ENCODE data around the gene SORBS1. TPM values are rescaled to one million over a fixed set of nuclear protein-coding genes. Genes with fewer than 3 reads are reported as not detected.

SORBS1 gene
- total RNA-seq, 4 donors from 2014 or later, result 28.1 to 92.5 (median 41.7) TPM

DNA sequence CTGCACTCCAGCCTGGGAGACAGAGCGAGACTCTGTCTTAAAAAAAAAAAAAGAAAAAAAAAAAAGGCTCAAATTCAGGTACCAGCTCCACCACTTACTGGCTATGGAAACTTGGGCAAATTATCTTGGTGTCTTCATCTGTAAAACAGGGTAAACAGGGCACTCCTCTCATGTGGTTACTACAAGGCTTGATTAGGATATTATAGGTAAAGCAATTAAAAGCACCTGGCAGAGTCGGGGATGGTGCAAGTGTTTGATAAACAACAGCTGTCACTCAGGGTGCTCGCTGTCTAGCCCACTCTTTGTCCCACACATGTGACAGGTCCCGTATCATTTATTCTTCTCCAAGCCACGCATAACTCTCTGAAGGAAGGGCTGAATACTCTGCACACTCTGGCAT lies 96.9 kb downstream of the SORBS1 start:
- H3K4me3 ChIP-seq, result no peak overlapping the region
- H3K36me3 ChIP-seq, result no peaks in the 10 kb centered on the region
- TF ChIP-seq POLR2AphosphoS5 (IDR thresholded peaks at IDR 0.05) (no peak), POLR2A (IDR thresholded peaks at IDR 0.05) (no peak), EP300 (IDR thresholded peaks at IDR 0.05) (no peak)
- TF ChIP-seq, protein P1, sequence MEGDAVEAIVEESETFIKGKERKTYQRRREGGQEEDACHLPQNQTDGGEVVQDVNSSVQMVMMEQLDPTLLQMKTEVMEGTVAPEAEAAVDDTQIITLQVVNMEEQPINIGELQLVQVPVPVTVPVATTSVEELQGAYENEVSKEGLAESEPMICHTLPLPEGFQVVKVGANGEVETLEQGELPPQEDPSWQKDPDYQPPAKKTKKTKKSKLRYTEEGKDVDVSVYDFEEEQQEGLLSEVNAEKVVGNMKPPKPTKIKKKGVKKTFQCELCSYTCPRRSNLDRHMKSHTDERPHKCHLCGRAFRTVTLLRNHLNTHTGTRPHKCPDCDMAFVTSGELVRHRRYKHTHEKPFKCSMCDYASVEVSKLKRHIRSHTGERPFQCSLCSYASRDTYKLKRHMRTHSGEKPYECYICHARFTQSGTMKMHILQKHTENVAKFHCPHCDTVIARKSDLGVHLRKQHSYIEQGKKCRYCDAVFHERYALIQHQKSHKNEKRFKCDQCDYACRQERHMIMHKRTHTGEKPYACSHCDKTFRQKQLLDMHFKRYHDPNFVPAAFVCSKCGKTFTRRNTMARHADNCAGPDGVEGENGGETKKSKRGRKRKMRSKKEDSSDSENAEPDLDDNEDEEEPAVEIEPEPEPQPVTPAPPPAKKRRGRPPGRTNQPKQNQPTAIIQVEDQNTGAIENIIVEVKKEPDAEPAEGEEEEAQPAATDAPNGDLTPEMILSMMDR (IDR thresholded peaks at IDR 0.05), result no peak
- H3K27me3 ChIP-seq, result no peaks in the 10 kb centered on the region
- H3K27ac ChIP-seq, result no peak overlapping the region
- H3K4me1 ChIP-seq, result peaks cover 24% of the 10 kb centered on the region
- H3K9me3 ChIP-seq, result no peaks in the 10 kb centered on the region
- DNase-seq (ENCODE audit: low spot score in 2 of 2), result no peak
- WGBS, result 76% methylated on average over 5 of the region's 5 CpGs

DNA sequence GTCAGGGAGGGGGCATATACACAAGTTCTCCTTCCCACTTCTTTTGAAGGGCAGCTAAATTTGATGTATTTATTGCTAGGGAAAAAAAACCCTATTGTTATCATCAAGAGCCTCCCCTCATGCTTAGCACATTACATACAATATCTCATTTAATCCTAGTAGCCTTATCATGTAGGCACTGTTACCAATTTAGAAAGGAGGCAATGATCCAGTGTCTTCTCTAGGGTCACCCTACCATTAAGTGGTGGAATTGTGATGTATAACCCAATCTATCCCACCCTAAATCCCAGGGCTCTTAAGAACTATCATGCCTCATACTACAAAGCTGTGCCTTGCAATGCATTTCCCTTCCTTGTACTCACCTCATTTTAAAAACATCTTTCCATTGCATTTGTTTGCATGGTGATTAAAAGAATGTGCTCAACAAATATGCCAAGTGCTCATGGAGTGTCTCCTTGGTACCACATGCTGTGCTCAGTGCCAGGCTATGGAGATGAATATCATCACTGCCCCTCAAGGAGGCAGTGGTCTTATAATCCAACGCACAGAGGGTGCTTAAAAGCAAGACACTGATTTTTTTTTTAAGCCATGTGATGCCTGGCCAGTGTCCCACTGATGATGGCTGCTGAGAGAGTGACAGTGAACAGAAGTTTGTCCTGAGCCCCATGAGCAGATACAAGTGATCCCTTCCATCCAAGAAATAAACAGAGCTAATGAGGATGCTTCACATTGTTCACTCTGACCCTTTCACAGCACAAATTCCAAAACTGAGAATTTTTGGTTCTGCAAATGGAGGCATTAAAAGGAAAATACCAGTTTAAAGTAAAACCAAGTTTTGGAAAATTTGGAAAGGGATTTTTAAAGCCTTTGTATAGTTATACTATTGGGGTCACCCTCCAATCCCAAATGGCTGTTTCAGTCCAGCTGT lies 98.2 kb downstream of the SORBS1 start:
- no peak overlapping the region for H3K27ac ChIP-seq
- H3K4me1 ChIP-seq, result peaks cover 15% of the 10 kb centered on the region
- no peaks in the 10 kb centered on the region for H3K9me3 ChIP-seq

DNA sequence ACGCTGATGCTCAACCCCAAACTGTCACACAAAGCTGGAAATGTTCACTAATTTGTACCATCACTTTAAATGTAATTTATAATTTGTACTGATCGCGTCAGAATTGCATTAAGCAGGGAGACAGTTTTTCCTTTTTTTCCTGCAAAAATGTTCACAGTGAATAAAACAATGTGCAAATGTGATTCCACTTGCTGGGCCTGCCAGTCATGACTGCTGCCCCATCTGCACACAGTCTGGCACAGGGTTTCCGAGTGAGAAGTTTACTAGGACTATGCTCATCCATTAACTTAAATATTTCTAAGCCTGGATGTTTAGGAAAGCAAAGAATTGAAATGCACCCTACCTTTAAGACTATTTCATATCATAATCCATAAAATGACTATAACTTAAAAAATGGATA lies 99.6 kb downstream of the SORBS1 start:
- Histone ChIP-seq H3K36me3 (no peaks in the 10 kb centered on the region), H3K4me1 (peaks cover 6% of the 10 kb centered on the region), H3K27ac (no peak overlapping the region), H3K9me3 (no peaks in the 10 kb centered on the region), H3K4me3 (no peak overlapping the region), H3K27me3 (no peaks in the 10 kb centered on the region)
- no peak for DNase-seq (ENCODE audit: low spot score in 2 of 2)
- 89% methylated on average over 4 of the region's 4 CpGs for WGBS
- TF ChIP-seq, protein P1 (IDR thresholded peaks at IDR 0.05), result no peak
- TF ChIP-seq POLR2A (IDR thresholded peaks at IDR 0.05), result no peak
- no peak for TF ChIP-seq EP300 (IDR thresholded peaks at IDR 0.05)
- no peak for TF ChIP-seq POLR2AphosphoS5 (IDR thresholded peaks at IDR 0.05)

More for the DNA sequence above, 98.2 kb downstream of the SORBS1 start:
- H3K27me3 ChIP-seq, result no peaks in the 10 kb centered on the region
- TF ChIP-seq POLR2AphosphoS5 (IDR thresholded peaks at IDR 0.05), result no peak
- TF ChIP-seq EP300 (IDR thresholded peaks at IDR 0.05), result peak; percentile 14
- no peak for TF ChIP-seq POLR2A (IDR thresholded peaks at IDR 0.05)
- TF ChIP-seq, protein P1 (IDR thresholded peaks at IDR 0.05), result no peak
- no peaks in the 10 kb centered on the region for H3K36me3 ChIP-seq
- 87% methylated on average over 1 of the region's 1 CpG for WGBS
- no peak overlapping the region for H3K4me3 ChIP-seq
- DNase-seq (ENCODE audit: low spot score in 2 of 2), result no peak

DNA sequence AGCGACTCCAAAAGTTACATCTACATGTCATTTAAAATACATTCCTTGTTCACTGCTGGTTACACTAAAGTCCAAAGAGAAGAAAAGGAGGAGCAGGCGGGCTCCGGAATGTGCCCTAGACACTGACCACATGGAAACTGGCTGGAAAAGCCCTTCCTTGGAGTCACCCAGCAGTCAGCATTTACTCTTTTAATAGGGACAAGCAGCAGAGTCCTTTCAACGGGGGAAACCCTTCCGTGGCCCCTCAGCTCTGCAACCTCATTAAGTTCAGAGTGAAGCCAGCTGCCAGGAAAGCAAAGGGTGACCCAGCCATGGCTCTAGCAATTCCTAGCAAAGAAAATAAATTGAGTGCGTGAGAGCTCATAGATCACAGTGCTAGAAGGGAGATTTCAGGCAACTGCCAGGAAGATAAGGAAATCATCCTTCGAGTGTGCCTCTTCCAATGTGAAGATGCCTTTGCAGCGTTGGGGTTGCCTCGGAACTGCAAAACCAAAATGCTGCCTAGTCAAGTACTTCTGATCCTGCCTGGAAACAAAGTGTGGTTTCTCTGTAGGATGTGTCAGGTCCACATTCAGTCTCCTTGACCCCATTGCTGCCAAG lies 101.6 kb downstream of the SORBS1 start:
- 68% methylated on average over 9 of the region's 9 CpGs for WGBS
- no peak overlapping the region for H3K4me3 ChIP-seq
- no peak for DNase-seq (ENCODE audit: low spot score in 2 of 2)
- no peaks in the 10 kb centered on the region for H3K36me3 ChIP-seq
- H3K27ac ChIP-seq, result no peak overlapping the region
- no peaks in the 10 kb centered on the region for H3K27me3 ChIP-seq
- TF ChIP-seq POLR2AphosphoS5 (IDR thresholded peaks at IDR 0.05) (no peak), POLR2A (IDR thresholded peaks at IDR 0.05) (no peak), EP300 (IDR thresholded peaks at IDR 0.05) (no peak)
- TF ChIP-seq, protein P1 (IDR thresholded peaks at IDR 0.05), result no peak
- H3K9me3 ChIP-seq, result no peaks in the 10 kb centered on the region
- peaks cover 10% of the 10 kb centered on the region for H3K4me1 ChIP-seq

DNA sequence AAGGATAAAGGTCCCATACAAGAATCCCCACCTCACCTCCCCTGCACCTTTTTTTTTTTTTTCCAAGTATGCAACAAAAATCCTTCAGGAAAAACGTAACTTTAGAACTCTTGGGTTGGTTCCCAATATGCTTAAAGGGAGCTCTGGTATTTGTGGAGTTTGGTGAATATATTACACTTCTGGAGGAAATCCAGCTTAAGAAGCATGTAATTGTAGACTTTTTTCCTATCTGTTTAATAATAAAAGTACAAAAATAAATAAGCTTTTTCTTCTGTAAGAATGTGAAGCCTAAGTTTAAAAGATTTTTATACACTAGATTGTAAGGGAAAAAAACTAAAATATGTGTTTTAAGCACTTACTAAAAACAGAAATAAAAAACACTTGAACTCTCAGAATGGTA lies 102.3 kb downstream of the SORBS1 start:
- Histone ChIP-seq H3K27me3 (no peaks in the 10 kb centered on the region), H3K9me3 (no peaks in the 10 kb centered on the region), H3K4me3 (no peak overlapping the region), H3K4me1 (peaks cover 14% of the 10 kb centered on the region), H3K36me3 (no peaks in the 10 kb centered on the region), H3K27ac (no peak overlapping the region)
- no peak for TF ChIP-seq POLR2AphosphoS5 (IDR thresholded peaks at IDR 0.05)
- no peak for TF ChIP-seq EP300 (IDR thresholded peaks at IDR 0.05)
- no peak for TF ChIP-seq POLR2A (IDR thresholded peaks at IDR 0.05)
- TF ChIP-seq, protein P1 (IDR thresholded peaks at IDR 0.05), result no peak
- WGBS, result 58% methylated on average over 1 of the region's 1 CpG
- DNase-seq (ENCODE audit: low spot score in 2 of 2), result no peak

All from suprapubic skin (tissue), 4 donors.